Measurements from ENCODE around the gene AAK1. TPM values are rescaled to one million over a fixed set of nuclear protein-coding genes. Genes with fewer than 3 reads are reported as not detected.
"Not testable (repeated sequence)": the region's sequence is repeated elsewhere in the genome, so short reads cannot be mapped to it uniquely, and the experiment has no call there.

AAK1 gene
- total RNA-seq, 2 donors from 2014 or later: 63.0 to 67.0 TPM

GRCh38 chr2:69612200-69612599, 31.3 kb downstream of the AAK1 start:
- DNase-seq (ENCODE audit: low spot score): no peak
- intact Hi-C loops (cut with DNase I): loop anchor here in 1 of 2 donors (5.0 kb wide), 1 partner anchor 910 kb away; no protein-coding TSS in a partner anchor

DNA sequence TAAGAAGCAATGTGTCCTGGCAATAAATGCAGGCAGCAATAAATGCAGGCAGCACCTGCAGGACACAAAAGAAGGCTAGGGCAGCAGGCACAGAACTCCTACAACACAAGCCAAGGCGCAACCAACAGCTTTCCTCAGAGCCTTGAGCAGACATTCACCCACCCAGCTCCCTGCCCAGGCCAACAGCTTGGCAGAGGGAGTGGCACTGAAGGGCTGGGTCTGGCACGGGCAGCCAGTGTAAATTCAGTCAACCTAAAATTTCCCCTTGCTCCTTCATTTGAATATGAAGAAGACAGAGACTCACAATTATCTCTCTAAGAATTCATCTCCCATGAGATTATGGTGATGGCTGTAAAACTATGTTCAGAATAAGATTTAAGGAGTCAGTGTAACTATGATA, 35.4 kb downstream of the AAK1 start:
- intact Hi-C loops (cut with DNase I): no loop called here
- DNase-seq (ENCODE audit: low spot score): no peak

DNA sequence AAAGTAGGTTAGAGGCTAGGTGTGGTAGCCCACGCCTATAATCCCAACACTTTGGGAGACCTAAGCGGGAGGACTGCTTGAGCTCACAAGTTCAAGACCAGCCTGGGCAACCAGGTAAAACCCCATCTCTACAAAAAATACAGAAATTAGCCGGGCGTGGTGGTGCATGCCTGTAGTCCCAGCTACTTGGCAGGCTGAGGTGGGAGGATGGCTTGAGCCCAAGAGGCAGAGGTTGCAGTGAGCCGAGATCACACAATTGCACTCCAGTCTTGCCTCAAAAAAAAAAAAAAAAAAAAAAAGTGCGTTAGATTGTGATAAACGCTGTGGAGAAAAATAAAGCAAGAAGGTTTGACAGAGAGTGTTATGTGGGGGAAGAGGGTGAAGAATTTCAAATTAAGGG, 36.8 kb downstream of the AAK1 start:
- intact Hi-C loops (cut with DNase I); DNase-seq (ENCODE audit: low spot score): not testable (repeated sequence)

- intact Hi-C loops (cut with DNase I): no loop called here
- no peak for DNase-seq (ENCODE audit: low spot score)
These were observed 38.3 kb downstream of the AAK1 start for GRCh38 chr2:69605284-69605683.

DNA sequence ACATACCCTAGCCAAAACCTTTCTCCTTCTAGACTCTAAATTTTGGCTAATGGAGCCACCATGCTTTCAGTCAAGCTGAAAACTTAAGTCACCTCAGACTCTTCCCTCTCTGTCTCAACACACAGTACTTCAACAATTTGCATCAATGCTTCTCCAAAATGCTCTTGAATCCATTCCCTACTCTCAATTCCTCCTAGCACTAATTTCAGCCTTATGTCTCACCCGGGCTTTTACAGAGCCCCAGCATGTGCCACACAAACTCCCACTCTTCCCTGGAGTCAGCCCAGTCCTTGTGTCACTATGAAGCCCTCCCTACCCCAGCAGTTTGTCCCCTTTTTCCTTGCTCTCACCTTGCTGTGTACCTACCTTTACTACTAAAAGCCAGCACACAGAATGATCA, 38.7 kb downstream of the AAK1 start:
- intact Hi-C loops (cut with DNase I): no loop called here
- no peak for DNase-seq (ENCODE audit: low spot score)

DNA sequence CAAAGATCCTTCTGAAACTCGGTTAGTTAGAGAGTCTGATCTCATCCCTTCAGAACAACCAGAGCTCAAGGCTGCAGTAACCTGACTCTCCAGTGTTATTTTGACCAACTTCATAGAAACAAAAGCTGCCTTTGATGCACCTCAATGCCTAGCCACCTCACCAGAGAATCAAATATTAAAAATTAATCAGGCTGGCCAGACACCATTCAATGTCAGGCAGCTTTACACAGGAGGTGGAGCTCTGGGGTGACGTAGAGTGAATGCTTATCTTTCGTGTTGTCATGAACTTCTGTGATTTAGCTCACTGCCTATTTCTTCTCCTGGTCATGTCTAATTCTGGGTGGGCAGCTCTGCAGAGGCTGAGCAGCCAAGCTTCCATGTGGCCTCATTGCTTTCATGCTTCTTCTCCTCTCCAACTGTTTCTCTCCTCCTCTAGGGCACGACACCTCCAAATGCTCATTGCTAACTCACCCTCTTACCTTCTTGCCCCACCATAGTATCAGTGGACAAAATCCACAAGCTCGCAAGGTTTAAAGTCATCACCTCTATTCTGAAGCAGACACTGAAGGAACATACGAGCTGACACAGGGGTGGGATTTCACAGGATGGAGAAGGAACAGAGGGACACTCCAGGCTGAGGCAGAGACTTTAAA, 39.4 kb downstream of the AAK1 start:
- intact Hi-C loops (cut with DNase I): no loop called here
- DNase-seq (ENCODE audit: low spot score): no peak

GRCh38 chr2:69603146-69603743, 40.3 kb downstream of the AAK1 start:
- DNase-seq (ENCODE audit: low spot score): no peak
- intact Hi-C loops (cut with DNase I): no loop called here

DNA sequence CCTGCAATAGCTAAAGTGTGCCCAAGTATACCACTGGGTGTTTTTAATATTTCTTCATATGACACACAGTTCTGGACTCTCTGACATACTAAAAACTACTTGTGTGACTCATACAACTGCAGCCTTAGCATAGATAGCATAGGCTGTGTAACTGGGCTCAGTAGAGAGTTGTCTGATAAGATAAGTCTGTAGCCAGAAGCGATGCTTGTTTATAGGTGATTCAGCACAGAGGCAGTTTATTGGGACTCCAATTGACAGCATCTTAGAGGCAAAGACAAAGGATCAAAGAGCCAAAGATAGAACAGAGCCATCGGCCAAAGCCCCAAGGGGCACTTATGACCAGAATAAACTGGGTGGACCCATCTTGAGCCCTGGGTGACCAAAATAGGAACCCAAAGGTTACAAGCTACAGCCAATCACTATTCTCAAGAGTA, 42.3 kb downstream of the AAK1 start:
- intact Hi-C loops (cut with DNase I): no loop called here
- no peak for DNase-seq (ENCODE audit: low spot score)

- no peak for DNase-seq (ENCODE audit: low spot score)
- intact Hi-C loops (cut with DNase I): no loop called here
These were observed 43.1 kb downstream of the AAK1 start for GRCh38 chr2:69600425-69600824.

- intact Hi-C loops (cut with DNase I): no loop called here
- DNase-seq (ENCODE audit: low spot score): no peak
These were observed 45.5 kb downstream of the AAK1 start for GRCh38 chr2:69597843-69598610.

DNA sequence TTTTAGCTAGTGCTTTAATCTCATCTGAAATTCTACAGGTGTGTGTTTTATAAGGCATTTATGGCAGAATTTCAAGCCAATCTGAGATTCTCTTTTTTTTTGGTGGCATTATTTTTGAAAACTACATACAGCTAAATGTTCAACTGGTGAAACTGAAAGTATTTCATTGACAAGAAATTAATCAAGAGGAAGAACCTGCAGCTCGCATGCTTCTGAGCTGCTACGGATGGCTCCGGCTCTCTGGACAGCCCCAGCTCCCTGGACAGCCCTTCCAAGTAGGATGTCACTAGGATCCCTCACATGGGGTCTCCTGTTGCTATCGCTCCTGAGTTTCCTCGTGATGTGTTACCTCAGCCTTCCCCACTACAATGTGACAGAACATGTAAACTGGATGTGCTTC, 46.4 kb downstream of the AAK1 start:
- intact Hi-C loops (cut with DNase I): no loop called here
- no peak for DNase-seq (ENCODE audit: low spot score)

DNA sequence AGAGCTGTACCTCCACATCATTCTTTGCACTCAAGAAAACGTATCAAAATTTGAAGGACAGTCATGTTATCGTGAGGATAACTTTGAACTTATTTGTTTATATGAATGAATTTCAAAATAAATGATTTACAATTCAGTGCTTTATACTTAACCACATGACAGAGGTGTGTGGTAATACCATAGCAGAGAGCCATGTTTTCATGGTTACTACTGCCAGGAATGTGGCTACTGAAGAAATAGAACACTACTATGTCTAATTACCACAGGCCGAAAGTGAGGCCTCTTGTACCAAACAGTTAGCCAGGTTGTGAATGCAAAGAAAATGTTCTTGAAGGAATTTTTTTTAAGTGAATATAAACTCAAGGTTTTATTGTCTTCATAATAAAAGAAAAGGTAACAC, 49.2 kb downstream of the AAK1 start:
- intact Hi-C loops (cut with DNase I): no loop called here
- no peak for DNase-seq (ENCODE audit: low spot score)

GRCh38 chr2:69592511-69592910, 51.0 kb downstream of the AAK1 start:
- DNase-seq (ENCODE audit: low spot score): no peak

GRCh38 chr2:69589973-69590652, 53.4 kb downstream of the AAK1 start:
- no peak for DNase-seq (ENCODE audit: low spot score)
- intact Hi-C loops (cut with DNase I): loop anchor here (2.0 to 10.0 kb wide), 2 partner anchors 43 to 45 kb away; no protein-coding TSS in a partner anchor

More at GRCh38 chr2:69592511-69592910, 51.0 kb downstream of the AAK1 start:
- intact Hi-C loops (cut with DNase I): no loop called here

DNA sequence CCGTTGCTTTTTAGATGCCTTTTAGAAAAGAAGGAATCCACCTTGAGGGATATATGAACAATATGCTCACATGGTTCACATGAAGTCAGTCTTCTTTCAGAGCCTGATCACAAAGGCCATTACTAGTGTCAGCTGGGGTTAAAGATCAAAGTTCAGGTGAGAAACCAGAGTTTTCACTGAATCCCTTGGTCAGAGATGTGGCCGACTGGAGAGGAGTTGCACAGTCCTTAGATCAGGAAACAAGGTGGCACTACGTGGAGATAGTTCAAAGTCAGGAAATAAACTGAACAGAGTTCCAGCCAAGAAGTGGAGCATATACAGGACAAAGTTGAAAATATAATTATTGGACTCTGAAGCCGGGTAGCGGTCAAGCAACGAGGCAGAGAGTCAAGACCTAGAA, 54.6 kb downstream of the AAK1 start:
- intact Hi-C loops (cut with DNase I): loop anchor here in 1 of 2 donors (10.0 kb wide), 1 partner anchor 46 kb away; no protein-coding TSS in a partner anchor
- DNase-seq (ENCODE audit: low spot score): no peak

DNA sequence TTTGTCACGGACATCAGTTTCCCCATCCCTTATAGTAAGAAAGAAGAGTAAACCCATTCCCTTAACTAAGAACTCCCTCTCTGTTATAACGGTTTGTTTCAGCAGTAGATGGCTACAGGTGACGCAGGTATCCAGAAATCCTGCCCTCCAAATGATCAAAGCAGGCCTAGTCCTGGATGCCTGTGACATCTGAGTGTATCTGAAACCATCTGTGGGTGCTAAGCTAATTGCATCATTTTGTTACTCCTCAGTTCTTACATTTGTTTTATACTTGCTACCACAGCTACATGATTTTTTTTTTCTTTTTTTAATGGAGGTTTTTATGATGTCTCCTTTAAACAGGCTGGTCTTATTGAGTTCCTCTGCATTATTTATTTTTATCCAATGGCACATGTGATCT, 55.1 kb downstream of the AAK1 start:
- intact Hi-C loops (cut with DNase I): loop anchor here in 1 of 2 donors (10.0 kb wide), 1 partner anchor 46 kb away; no protein-coding TSS in a partner anchor
- DNase-seq (ENCODE audit: low spot score): no peak

DNA sequence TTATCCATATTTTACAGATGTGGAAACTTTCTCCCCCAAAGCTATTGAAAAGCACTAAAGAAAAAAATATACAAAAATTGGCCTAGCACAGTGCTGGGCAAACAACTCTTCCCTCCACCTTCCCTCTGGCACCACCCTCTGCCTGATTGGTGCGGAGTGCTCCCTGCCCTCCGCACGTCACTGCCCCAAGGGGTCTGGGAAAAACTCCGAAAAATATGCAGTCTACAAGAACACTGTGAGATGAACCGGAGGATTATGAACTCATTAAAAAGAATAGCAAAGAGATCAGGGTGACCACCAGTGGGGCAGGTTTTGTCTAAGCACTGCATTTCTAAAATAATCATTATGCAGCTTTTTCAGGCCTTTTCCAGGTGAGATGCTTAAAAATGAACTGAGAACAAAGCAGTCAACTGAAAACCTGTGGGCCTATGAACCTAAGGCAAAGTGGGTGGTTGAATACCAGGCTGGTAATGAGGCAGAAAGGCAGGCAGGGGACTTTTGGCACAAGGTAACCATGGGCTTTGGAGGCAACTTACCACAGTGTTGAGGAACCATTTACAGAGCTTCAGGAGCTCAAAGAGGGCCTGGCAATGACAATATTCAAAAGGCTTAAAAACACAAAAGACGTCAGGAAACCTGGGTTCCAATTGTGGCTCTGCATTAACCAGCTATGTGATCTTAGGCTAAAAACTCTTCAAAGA, 57.5 kb downstream of the AAK1 start:
- no peak for DNase-seq (ENCODE audit: low spot score)
- intact Hi-C loops (cut with DNase I): loop anchor here in 1 of 2 donors (10.0 kb wide), 1 partner anchor 49 kb away; no protein-coding TSS in a partner anchor

- DNase-seq (ENCODE audit: low spot score): no peak
- intact Hi-C loops (cut with DNase I): loop anchor here in 1 of 2 donors (10.0 kb wide), 1 partner anchor 50 kb away; no protein-coding TSS in a partner anchor
These were observed 59.2 kb downstream of the AAK1 start for GRCh38 chr2:69584127-69584889.

Data from posterior vena cava (tissue), 2 donors.